Adrenal gland (tissue), 5 donors: ENCODE measurements around the gene HNRNPA3.

Experiments used
- POLR2A ChIP-seq, 2 donors: fragments of 450-650 bp; IDR thresholded peaks; one replicate each; pipeline ENCODE4 v1.6.1; 2017; ENCODE audit warnings: antibody characterized with exemption in 2 of 2, mild to moderate bottlenecking in 2 of 2, moderate library complexity in 1 of 2
- TF ChIP-seq, protein P1 (sequence below), 6 experiments: fragments of 450-650 bp in 4 of 6; fragments of 200-600 bp in 2 of 6; sonication (generic) in 1 of 6; IDR thresholded peaks; 1 replicate in 5 of 6; 2 replicates in 1 of 6; pipeline versions ENCODE4 v1.5.1 to v1.8.0; 2016 to 2021; ENCODE audit warnings: antibody characterized with exemption in 6 of 6, mild to moderate bottlenecking in 2 of 6, moderate library complexity in 1 of 6
- donor health status: DM: no; HTN: no; CAD: no.

DNA sequence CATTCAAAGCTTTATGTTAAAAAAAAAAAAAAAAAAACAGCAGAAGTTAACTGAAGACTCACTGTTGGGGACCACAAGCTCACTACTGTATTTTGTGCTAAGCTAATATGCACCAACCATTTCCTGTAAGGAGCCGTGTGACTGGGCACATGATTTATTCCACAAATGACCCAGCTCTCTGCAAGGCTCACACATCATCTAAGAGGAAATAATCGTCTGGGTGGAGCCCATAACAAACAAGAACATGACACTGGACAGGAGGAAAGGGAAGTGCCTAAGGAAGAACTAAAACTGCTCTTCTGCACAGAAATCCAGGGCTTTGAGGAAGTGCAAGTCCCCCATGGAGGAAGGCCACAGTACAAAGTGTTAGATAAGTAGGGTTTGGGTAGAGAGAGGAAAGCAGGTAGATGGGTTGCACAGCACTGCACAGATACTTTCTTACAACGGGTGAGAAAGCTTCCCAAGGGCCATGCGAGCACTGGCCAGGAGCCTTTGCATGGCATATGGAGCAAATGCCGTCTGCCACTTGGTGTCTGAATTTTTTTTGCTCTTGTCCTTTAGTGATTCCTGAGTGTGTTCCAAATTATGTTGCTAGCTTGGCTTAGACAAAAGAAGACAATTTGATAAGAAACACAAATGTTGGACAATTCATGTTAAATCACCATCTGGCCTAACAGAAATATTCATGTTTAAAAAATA lies 27.5 kb downstream of the HNRNPA3 start:
- TF ChIP-seq, protein P1, sequence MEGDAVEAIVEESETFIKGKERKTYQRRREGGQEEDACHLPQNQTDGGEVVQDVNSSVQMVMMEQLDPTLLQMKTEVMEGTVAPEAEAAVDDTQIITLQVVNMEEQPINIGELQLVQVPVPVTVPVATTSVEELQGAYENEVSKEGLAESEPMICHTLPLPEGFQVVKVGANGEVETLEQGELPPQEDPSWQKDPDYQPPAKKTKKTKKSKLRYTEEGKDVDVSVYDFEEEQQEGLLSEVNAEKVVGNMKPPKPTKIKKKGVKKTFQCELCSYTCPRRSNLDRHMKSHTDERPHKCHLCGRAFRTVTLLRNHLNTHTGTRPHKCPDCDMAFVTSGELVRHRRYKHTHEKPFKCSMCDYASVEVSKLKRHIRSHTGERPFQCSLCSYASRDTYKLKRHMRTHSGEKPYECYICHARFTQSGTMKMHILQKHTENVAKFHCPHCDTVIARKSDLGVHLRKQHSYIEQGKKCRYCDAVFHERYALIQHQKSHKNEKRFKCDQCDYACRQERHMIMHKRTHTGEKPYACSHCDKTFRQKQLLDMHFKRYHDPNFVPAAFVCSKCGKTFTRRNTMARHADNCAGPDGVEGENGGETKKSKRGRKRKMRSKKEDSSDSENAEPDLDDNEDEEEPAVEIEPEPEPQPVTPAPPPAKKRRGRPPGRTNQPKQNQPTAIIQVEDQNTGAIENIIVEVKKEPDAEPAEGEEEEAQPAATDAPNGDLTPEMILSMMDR (IDR thresholded peaks at IDR 0.05): no peak
- peak in 1 of 2 donors; percentile 64 for TF ChIP-seq POLR2A (IDR thresholded peaks at IDR 0.05)
